Measurements from ENCODE around the gene SLC4A3. TPM values are rescaled to one million over a fixed set of nuclear protein-coding genes. Genes with fewer than 3 reads are reported as not detected.
A peak's percentile ranks its signal among the peaks of the same experiment; 100 is the strongest.

SLC4A3 gene
- total RNA-seq, 3 donors from 2014 or later: 0.29 to 3.4 (median 0.34) TPM

GRCh38 chr2:219622472-219622871 lies 5.0 kb upstream of the SLC4A3 start:
- H3K4me3 ChIP-seq: no peak overlapping the region
- H3K4me1 ChIP-seq (ENCODE audit: low read depth): no peaks in the 10 kb centered on the region
- no peaks in the 10 kb centered on the region for H3K9me3 ChIP-seq
- no peak for TF ChIP-seq CTCF (IDR thresholded peaks at IDR 0.05)
- DNase-seq (no peak), ATAC-seq (no peak)
- H3K36me3 ChIP-seq (ENCODE audit: low read depth): no peaks in the 10 kb centered on the region
- intact Hi-C loops (cut with DNase I, micrococcal nuclease): no loop called here

GRCh38 chr2:219624565-219624964 lies 2.9 kb upstream of the SLC4A3 start:
- Histone ChIP-seq H3K4me3 (no peak overlapping the region), H3K36me3 (ENCODE audit: low read depth) (no peaks in the 10 kb centered on the region), H3K4me1 (ENCODE audit: low read depth) (peaks cover 7% of the 10 kb centered on the region), H3K9me3 (no peaks in the 10 kb centered on the region)
- intact Hi-C loops (cut with DNase I, micrococcal nuclease): no loop called here
- no peak for TF ChIP-seq CTCF (IDR thresholded peaks at IDR 0.05)
- DNase-seq: no peak
- ATAC-seq: no peak

- no peak for DNase-seq
- TF ChIP-seq CTCF (IDR thresholded peaks at IDR 0.05): no peak
- intact Hi-C loops (cut with DNase I, micrococcal nuclease): no loop called here
- H3K9me3 ChIP-seq: no peaks in the 10 kb centered on the region
- no peaks in the 10 kb centered on the region for H3K36me3 ChIP-seq (ENCODE audit: low read depth)
- H3K4me1 ChIP-seq (ENCODE audit: low read depth): peaks cover 7% of the 10 kb centered on the region
- H3K4me3 ChIP-seq: no peak overlapping the region
- no peak for ATAC-seq
These were observed 2.3 kb upstream of the SLC4A3 start for GRCh38 chr2:219625179-219625578.

GRCh38 chr2:219626540-219626939 lies 890 bp upstream of the SLC4A3 start:
- intact Hi-C loops (cut with DNase I, micrococcal nuclease): no loop called here
- no peak for DNase-seq
- peaks cover 7% of the 10 kb centered on the region for H3K4me1 ChIP-seq (ENCODE audit: low read depth)
- no peaks in the 10 kb centered on the region for H3K36me3 ChIP-seq (ENCODE audit: low read depth)
- H3K4me3 ChIP-seq: no peak overlapping the region
- TF ChIP-seq CTCF (IDR thresholded peaks at IDR 0.05): no peak
- H3K9me3 ChIP-seq: no peaks in the 10 kb centered on the region
- no peak for ATAC-seq

GRCh38 chr2:219628235-219628985 lies 980 bp downstream of the SLC4A3 start:
- intact Hi-C loops (cut with DNase I, micrococcal nuclease): no loop called here
- DNase-seq (peak in 1 of 3 donors; percentile 9), ATAC-seq (no peak)
- no peak for TF ChIP-seq CTCF (IDR thresholded peaks at IDR 0.05)
- Histone ChIP-seq H3K36me3 (ENCODE audit: low read depth) (no peaks in the 10 kb centered on the region), H3K9me3 (no peaks in the 10 kb centered on the region), H3K4me3 (no peak overlapping the region), H3K4me1 (ENCODE audit: low read depth) (peaks cover 7% of the 10 kb centered on the region)

Data from mucosa of descending colon (tissue), 3 donors.